Liver (tissue), 9 donors: ENCODE measurements around the gene MAP1A. TPM values are rescaled to one million over a fixed set of nuclear protein-coding genes. Genes with fewer than 3 reads are reported as not detected.
"Not testable (repeated sequence)": the region's sequence is repeated elsewhere in the genome, so short reads cannot be mapped to it uniquely, and the experiment has no call there.

Experiments
- DNase-seq: peaks from one replicate; pipeline ENCODE4 v3.0.0-alpha.2; 2017; ENCODE audit warnings: low spot score
- H3K27ac ChIP-seq, 2 donors: one replicate each; pipeline ENCODE4 v1.7.0; 2013; ENCODE audit warnings: inconsistent platforms in 2 of 2, low read length in 2 of 2, control low read depth in 1 of 2, low read depth in 1 of 2, mild to moderate bottlenecking in 1 of 2
- H3K27me3 ChIP-seq, 4 donors: one replicate each; pipeline versions ENCODE4 v1.6.1 to v1.7.0; 2013; ENCODE audit warnings: low read length in 3 of 4, inconsistent platforms in 1 of 4, mild to moderate bottlenecking in 1 of 4, moderate library complexity in 1 of 4; ENCODE audit not compliant: control insufficient read depth in 4 of 4, insufficient read depth in 4 of 4
- H3K36me3 ChIP-seq, 4 donors: one replicate each; pipeline versions ENCODE4 v1.6.1 to v1.7.0; 2013; ENCODE audit warnings: low read length in 3 of 4, mild to moderate bottlenecking in 3 of 4, low read depth in 1 of 4, moderate library complexity in 1 of 4; ENCODE audit not compliant: control insufficient read depth in 4 of 4, insufficient read depth in 3 of 4
- H3K4me1 ChIP-seq, 4 donors: one replicate each; pipeline versions ENCODE4 v1.6.1 to v1.7.0; 2013; ENCODE audit warnings: low read length in 3 of 4, mild to moderate bottlenecking in 3 of 4, moderate library complexity in 1 of 4; ENCODE audit not compliant: control insufficient read depth in 4 of 4, insufficient read depth in 4 of 4
- H3K4me3 ChIP-seq, 3 donors: one replicate each; pipeline versions ENCODE4 v1.6.1 to v1.7.0; 2013; ENCODE audit warnings: low read length in 3 of 3, control low read depth in 1 of 3, low read depth in 1 of 3, mild to moderate bottlenecking in 1 of 3
- H3K9ac ChIP-seq, 2 donors: one replicate each; pipeline ENCODE4 v1.7.0; 2013; ENCODE audit warnings: low read length in 2 of 2, mild to moderate bottlenecking in 2 of 2, moderate library complexity in 2 of 2, control low read depth in 1 of 2, low read depth in 1 of 2
- H3K9me3 ChIP-seq, 4 donors: one replicate each; pipeline versions ENCODE4 v1.6.1 to v1.7.0; 2013; ENCODE audit warnings: low read length in 3 of 4; ENCODE audit not compliant: control insufficient read depth in 4 of 4
- EGR1 ChIP-seq, 2 donors: IDR thresholded peaks; 2 replicates each; pipeline ENCODE4 v1.6.1; 2016 to 2018; ENCODE audit warnings: antibody characterized with exemption in 2 of 2, low read depth in 2 of 2
- FOXA1 ChIP-seq: IDR thresholded peaks from 2 replicates; pipeline ENCODE4 v1.6.1; 2016; ENCODE audit warnings: antibody characterized with exemption
- FOXA2 ChIP-seq: IDR thresholded peaks from 2 replicates; pipeline ENCODE4 v1.6.1; 2016; ENCODE audit warnings: antibody characterized with exemption
- GABPA ChIP-seq, 2 donors: IDR thresholded peaks in 1 of 2; conservative IDR thresholded peaks in 1 of 2; 2 replicates each; pipeline ENCODE4 v1.6.1; 2016; ENCODE audit warnings: antibody characterized with exemption in 2 of 2, mild to moderate bottlenecking in 1 of 2, moderate library complexity in 1 of 2
- HNF4A ChIP-seq, 2 donors: conservative IDR thresholded peaks; 2 replicates each; pipeline ENCODE4 v1.6.1; 2016; ENCODE audit warnings: antibody characterized with exemption in 2 of 2, mild to moderate bottlenecking in 2 of 2
- HNF4G ChIP-seq: IDR thresholded peaks from 2 replicates; pipeline ENCODE4 v1.6.1; 2016; ENCODE audit warnings: antibody characterized with exemption
- JUND ChIP-seq, 2 donors: IDR thresholded peaks; 2 replicates each; pipeline ENCODE4 v1.6.1; 2016; ENCODE audit warnings: antibody characterized with exemption in 2 of 2
- NR2F2 ChIP-seq: IDR thresholded peaks from 2 replicates; pipeline ENCODE4 v1.6.1; 2016; ENCODE audit warnings: antibody characterized with exemption
- RAD21 ChIP-seq, 2 donors: IDR thresholded peaks; 2 replicates each; pipeline ENCODE4 v1.6.1; 2016; ENCODE audit warnings: antibody characterized with exemption in 2 of 2, mild to moderate bottlenecking in 2 of 2
- RXRA ChIP-seq, 2 donors: IDR thresholded peaks; 2 replicates each; pipeline ENCODE4 v1.6.1; 2017 to 2018; ENCODE audit warnings: antibody characterized with exemption in 2 of 2, mild to moderate bottlenecking in 1 of 2
- SP1 ChIP-seq: IDR thresholded peaks from 2 replicates; pipeline ENCODE4 v1.6.1; 2018; ENCODE audit warnings: antibody characterized with exemption, mild to moderate bottlenecking
- TAF1 ChIP-seq: conservative IDR thresholded peaks from 2 replicates; pipeline ENCODE4 v1.6.1; 2016; ENCODE audit warnings: antibody characterized with exemption, mild to moderate bottlenecking
- YY1 ChIP-seq: IDR thresholded peaks from 2 replicates; pipeline ENCODE4 v1.6.1; 2016; ENCODE audit warnings: antibody characterized with exemption, mild to moderate bottlenecking
- WGBS: extraction: QIAGEN DNeasy Blood & Tissue Kit; methylation state at CpG from one replicate; pipeline ENCODE4 v1.1.7; 2013; 5-methylcytosine and 5-hydroxymethylcytosine counted together
- polyA plus RNA-seq, 2 donors: library from polyadenylated mRNA; stranded (reverse) in 1 of 2; unstranded in 1 of 2; fragments of 200-250 nt in 1 of 2; fragments of >200 nt in 1 of 2; fragmentation: Nextera tagmentation in 1 of 2; extraction: Ambion mirVana in 1 of 2; gene quantifications; one replicate each; pipeline versions ENCODE4 v1.2.1 to v1.2.3, GENCODE V29; 2013 to 2015
- total RNA-seq, 2 donors: library from RNA; depleted of rRNA; stranded (reverse); fragments of >200 nt; gene quantifications; one replicate each; pipeline ENCODE4 v1.2.3, GENCODE V29; 2014
- TF ChIP-seq, protein P1 (sequence below): IDR thresholded peaks from 2 replicates; pipeline ENCODE4 v1.6.1; 2016; ENCODE audit warnings: antibody characterized with exemption
- TF ChIP-seq, protein P2 (sequence below): IDR thresholded peaks from 2 replicates; pipeline ENCODE4 v1.6.1; 2016; ENCODE audit warnings: antibody characterized with exemption, mild to moderate bottlenecking
- TF ChIP-seq, protein P3 (sequence below): IDR thresholded peaks from 2 replicates; pipeline ENCODE4 v1.6.1; 2016; ENCODE audit warnings: antibody characterized with exemption
- TF ChIP-seq, protein P4 (sequence below): fragments of 150-350 bp; IDR thresholded peaks from 2 replicates; pipeline ENCODE4 v1.5.1; 2017; ENCODE audit warnings: improper control_type of control experiment, low read depth, low read length; ENCODE audit not compliant: missing input control
- TF ChIP-seq, protein P5 (sequence below): IDR thresholded peaks from 2 replicates; pipeline ENCODE4 v1.6.1; 2016; ENCODE audit warnings: antibody characterized with exemption
- donor health status: healthy.
- donor health status: healthy.
- donor health status: healthy.
- donor health status: healthy.
- donor health status: healthy.

MAP1A gene
- total and polyA plus RNA-seq, 4 donors, result 0.11 to 0.89 (median 0.28) TPM

DNA sequence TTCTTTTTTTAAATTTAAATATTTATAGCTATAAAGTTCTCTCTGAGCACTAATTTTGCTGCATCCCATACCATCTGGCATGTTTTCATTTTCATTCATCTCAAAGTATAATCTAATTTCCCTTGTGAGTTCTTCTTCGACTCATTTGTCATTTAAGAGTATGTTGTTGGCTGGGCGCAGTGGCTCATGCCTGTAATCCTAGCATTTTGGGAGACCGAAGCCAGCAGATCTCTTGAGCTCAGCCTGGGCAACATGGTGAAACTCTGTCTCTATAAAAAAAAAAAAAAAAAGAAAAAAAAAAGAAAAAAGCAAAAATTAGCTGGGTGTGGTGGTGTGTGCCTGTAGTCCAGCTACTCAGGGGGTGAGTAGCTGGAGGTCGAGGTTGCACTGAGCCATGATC, 34.8 kb downstream of the MAP1A start:
- no peak overlapping the region for H3K27ac ChIP-seq
- H3K4me1 ChIP-seq, result no peaks in the 10 kb centered on the region
- H3K27me3 ChIP-seq, result no peaks in the 10 kb centered on the region
- 95% methylated on average over 4 of the region's 4 CpGs for WGBS
- H3K36me3 ChIP-seq, result peaks cover 0 to 2% (median under 1%) of the 10 kb centered on the region in 4 donors
- no peak overlapping the region for H3K9ac ChIP-seq
- no peak for TF ChIP-seq NR2F2
- TF ChIP-seq RXRA (IDR thresholded peaks at IDR 0.05), result no peak
- TF ChIP-seq, protein P1, sequence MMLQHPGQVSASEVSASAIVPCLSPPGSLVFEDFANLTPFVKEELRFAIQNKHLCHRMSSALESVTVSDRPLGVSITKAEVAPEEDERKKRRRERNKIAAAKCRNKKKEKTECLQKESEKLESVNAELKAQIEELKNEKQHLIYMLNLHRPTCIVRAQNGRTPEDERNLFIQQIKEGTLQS, result no peak
- TF ChIP-seq RAD21 (IDR thresholded peaks at IDR 0.05), result no peak
- no peak for TF ChIP-seq GABPA (IDR thresholded peaks at IDR 0.05 in 1 of 2, conservative IDR thresholded peaks at IDR 0.05 in 1 of 2)
- TF ChIP-seq, protein P2, sequence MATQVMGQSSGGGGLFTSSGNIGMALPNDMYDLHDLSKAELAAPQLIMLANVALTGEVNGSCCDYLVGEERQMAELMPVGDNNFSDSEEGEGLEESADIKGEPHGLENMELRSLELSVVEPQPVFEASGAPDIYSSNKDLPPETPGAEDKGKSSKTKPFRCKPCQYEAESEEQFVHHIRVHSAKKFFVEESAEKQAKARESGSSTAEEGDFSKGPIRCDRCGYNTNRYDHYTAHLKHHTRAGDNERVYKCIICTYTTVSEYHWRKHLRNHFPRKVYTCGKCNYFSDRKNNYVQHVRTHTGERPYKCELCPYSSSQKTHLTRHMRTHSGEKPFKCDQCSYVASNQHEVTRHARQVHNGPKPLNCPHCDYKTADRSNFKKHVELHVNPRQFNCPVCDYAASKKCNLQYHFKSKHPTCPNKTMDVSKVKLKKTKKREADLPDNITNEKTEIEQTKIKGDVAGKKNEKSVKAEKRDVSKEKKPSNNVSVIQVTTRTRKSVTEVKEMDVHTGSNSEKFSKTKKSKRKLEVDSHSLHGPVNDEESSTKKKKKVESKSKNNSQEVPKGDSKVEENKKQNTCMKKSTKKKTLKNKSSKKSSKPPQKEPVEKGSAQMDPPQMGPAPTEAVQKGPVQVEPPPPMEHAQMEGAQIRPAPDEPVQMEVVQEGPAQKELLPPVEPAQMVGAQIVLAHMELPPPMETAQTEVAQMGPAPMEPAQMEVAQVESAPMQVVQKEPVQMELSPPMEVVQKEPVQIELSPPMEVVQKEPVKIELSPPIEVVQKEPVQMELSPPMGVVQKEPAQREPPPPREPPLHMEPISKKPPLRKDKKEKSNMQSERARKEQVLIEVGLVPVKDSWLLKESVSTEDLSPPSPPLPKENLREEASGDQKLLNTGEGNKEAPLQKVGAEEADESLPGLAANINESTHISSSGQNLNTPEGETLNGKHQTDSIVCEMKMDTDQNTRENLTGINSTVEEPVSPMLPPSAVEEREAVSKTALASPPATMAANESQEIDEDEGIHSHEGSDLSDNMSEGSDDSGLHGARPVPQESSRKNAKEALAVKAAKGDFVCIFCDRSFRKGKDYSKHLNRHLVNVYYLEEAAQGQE, result no peak
- TF ChIP-seq HNF4A (conservative IDR thresholded peaks at IDR 0.05), result no peak
- TF ChIP-seq, protein P3, sequence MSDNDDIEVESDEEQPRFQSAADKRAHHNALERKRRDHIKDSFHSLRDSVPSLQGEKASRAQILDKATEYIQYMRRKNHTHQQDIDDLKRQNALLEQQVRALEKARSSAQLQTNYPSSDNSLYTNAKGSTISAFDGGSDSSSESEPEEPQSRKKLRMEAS, result no peak
- no peak for TF ChIP-seq HNF4G
- no peak for TF ChIP-seq EGR1 (IDR thresholded peaks at IDR 0.05; ENCODE audit: low read depth in 2 of 2)
- TF ChIP-seq, protein P4, sequence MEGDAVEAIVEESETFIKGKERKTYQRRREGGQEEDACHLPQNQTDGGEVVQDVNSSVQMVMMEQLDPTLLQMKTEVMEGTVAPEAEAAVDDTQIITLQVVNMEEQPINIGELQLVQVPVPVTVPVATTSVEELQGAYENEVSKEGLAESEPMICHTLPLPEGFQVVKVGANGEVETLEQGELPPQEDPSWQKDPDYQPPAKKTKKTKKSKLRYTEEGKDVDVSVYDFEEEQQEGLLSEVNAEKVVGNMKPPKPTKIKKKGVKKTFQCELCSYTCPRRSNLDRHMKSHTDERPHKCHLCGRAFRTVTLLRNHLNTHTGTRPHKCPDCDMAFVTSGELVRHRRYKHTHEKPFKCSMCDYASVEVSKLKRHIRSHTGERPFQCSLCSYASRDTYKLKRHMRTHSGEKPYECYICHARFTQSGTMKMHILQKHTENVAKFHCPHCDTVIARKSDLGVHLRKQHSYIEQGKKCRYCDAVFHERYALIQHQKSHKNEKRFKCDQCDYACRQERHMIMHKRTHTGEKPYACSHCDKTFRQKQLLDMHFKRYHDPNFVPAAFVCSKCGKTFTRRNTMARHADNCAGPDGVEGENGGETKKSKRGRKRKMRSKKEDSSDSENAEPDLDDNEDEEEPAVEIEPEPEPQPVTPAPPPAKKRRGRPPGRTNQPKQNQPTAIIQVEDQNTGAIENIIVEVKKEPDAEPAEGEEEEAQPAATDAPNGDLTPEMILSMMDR, result no peak
- no peak for TF ChIP-seq JUND (IDR thresholded peaks at IDR 0.05)
- TF ChIP-seq, protein P5, sequence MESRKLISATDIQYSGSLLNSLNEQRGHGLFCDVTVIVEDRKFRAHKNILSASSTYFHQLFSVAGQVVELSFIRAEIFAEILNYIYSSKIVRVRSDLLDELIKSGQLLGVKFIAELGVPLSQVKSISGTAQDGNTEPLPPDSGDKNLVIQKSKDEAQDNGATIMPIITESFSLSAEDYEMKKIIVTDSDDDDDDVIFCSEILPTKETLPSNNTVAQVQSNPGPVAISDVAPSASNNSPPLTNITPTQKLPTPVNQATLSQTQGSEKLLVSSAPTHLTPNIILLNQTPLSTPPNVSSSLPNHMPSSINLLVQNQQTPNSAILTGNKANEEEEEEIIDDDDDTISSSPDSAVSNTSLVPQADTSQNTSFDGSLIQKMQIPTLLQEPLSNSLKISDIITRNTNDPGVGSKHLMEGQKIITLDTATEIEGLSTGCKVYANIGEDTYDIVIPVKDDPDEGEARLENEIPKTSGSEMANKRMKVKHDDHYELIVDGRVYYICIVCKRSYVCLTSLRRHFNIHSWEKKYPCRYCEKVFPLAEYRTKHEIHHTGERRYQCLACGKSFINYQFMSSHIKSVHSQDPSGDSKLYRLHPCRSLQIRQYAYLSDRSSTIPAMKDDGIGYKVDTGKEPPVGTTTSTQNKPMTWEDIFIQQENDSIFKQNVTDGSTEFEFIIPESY, result no peak
- no peak for TF ChIP-seq FOXA2
- no peak for TF ChIP-seq TAF1
- no peak for TF ChIP-seq FOXA1
- no peak overlapping the region for H3K4me3 ChIP-seq
- DNase-seq, result no peak
- H3K9me3 ChIP-seq, result no peaks in the 10 kb centered on the region

DNA sequence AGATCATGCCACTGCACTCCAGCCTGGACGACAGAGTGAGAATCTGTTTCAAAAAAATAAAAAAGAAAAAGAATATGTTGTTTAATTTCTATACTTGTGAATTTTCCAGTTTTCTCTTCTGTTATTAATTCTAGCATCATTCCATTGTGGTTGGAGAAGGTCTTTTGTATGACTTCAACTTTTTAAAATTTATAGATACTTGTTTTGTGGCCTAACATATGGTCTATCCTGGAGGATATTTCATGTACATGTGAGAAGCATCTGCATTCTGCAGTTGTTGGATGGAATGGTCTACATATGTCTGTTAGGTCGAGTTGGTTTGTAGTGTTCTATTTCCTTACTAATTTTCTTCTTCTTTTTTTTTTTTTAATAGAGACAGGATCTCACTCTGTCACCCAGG, 35.6 kb downstream of the MAP1A start:
- H3K4me1 ChIP-seq, result no peaks in the 10 kb centered on the region
- 91% methylated on average over 2 of the region's 2 CpGs for WGBS
- DNase-seq, result no peak
- no peak overlapping the region for H3K4me3 ChIP-seq
- H3K36me3 ChIP-seq, result peaks cover 0 to 2% (median 1%) of the 10 kb centered on the region in 4 donors
- H3K27ac ChIP-seq, result no peak overlapping the region
- H3K9me3 ChIP-seq, result no peaks in the 10 kb centered on the region
- H3K9ac ChIP-seq, result no peak overlapping the region
- H3K27me3 ChIP-seq, result no peaks in the 10 kb centered on the region
- TF ChIP-seq EGR1 (IDR thresholded peaks at IDR 0.05; ENCODE audit: low read depth in 2 of 2) (no peak), HNF4G (no peak), YY1 (no peak), HNF4A (conservative IDR thresholded peaks at IDR 0.05) (no peak), SP1 (no peak), TAF1 (no peak)

DNA sequence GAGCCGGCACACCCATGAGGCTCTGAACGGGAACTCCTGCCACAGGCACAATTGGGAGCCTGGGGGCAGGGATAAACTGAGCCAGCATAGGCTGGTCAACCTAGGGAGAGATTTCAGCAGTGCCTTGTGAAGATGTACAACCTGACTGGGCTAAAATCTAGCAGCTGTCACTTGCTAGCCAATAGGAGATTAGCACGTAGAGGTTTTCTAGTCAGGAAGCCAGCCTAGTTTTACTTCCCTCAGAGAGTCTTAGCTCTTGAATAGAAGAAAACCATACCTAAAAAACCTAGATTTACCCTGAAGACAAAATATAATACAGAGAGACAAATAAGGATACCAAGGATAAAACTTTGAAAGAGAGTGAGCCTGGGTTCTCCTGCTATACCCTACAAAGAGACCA, 45.3 kb downstream of the MAP1A start:
- WGBS, result 100% methylated on average over 2 of the region's 3 CpGs
- H3K9ac ChIP-seq, H3K9me3 ChIP-seq, H3K36me3 ChIP-seq, H3K4me3 ChIP-seq, H3K27me3 ChIP-seq, DNase-seq, H3K4me1 ChIP-seq, H3K27ac ChIP-seq: not testable (repeated sequence)

DNA sequence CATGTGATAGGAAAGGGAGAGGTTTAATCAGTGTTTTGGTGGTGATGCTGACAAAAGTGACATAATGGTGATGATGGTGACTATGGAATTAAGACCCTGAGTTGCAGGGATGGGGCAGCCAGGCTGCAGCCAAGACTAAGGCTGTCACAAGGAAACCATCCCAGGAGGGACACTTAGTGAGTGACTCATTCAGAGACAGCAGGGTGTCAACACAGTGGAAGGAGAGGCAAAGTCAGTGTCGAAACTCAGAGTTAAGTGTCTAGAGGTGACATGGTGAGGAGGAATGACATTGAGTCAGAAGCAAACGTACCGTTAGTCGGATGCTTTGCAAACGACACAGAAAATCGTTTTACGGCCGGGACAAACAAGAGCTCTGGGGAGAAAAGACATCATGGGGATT, 46.4 kb downstream of the MAP1A start:
- H3K36me3 ChIP-seq, H3K4me1 ChIP-seq, H3K27me3 ChIP-seq, H3K27ac ChIP-seq, H3K9me3 ChIP-seq, H3K9ac ChIP-seq, DNase-seq, H3K4me3 ChIP-seq: not testable (repeated sequence)
- no CpG with 5 or more reads among the region's 8 CpGs for WGBS
